ENCODE results near the gene KCTD20. TPM values are rescaled to one million over a fixed set of nuclear protein-coding genes. Genes with fewer than 3 reads are reported as not detected.

KCTD20 gene
- total RNA-seq, 1 experiment from 2014 or later: 32.4 TPM

DNA sequence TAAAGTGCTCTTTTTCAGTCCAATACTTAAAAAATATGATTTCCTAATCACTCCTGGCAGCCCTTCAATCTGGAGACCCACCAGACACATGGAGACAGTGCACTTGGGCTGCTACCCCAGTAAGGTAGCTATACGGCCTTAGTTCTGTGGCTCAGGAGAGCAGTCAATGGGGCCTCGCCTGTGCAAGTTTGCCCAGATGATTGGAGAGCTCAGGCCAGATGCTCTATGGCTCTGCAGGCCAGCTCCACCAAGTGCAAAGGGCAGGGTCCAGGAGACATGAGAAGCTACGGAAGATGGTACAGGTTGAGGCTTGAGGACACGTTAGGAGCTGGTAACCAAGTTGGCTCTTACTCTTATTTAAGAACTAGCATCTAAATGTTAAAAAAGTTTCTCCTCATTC, 73.8 kb downstream of the KCTD20 start:
- H3K27me3 Mint-ChIP-seq (ENCODE audit: insufficient read depth, unreplicated experiment): no peaks in the 10 kb centered on the region
- POLR2A ChIA-PET: interaction anchor here (0.5 kb wide), 1 partner anchor 65 kb away, joined by 3 read pairs; no protein-coding TSS in a partner anchor
- H3K36me3 Mint-ChIP-seq (ENCODE audit: insufficient read depth, unreplicated experiment): peaks cover 50% of the 10 kb centered on the region
- Histone ChIP-seq H3K4me1 (peaks cover 6% of the 10 kb centered on the region; the same call in 1 of the 2 replicates), H3K27me3 (replicated peaks; ENCODE audit: control insufficient read depth, insufficient read depth, low read length) (no peaks in the 10 kb centered on the region), H3K9me3 (no peaks in the 10 kb centered on the region), H3K36me3 (ENCODE audit: control insufficient read depth, insufficient read depth, low read length) (peaks cover 5% of the 10 kb centered on the region), H3K4me3 (ENCODE audit: low read depth, low read length) (no peak overlapping the region)
- H3K9me3 Mint-ChIP-seq (ENCODE audit: unreplicated experiment): no peaks in the 10 kb centered on the region
- intact Hi-C loops (cut with micrococcal nuclease; ENCODE audit: unreplicated experiment): no loop called here
- BruUV-seq (replicated peaks): no TSS peak
- H3K27ac Mint-ChIP-seq (ENCODE audit: unreplicated experiment): no peak overlapping the region
- no peaks in the 10 kb centered on the region for H3K4me1 Mint-ChIP-seq (ENCODE audit: low read depth, unreplicated experiment)
- TF ChIP-seq, protein P1, sequence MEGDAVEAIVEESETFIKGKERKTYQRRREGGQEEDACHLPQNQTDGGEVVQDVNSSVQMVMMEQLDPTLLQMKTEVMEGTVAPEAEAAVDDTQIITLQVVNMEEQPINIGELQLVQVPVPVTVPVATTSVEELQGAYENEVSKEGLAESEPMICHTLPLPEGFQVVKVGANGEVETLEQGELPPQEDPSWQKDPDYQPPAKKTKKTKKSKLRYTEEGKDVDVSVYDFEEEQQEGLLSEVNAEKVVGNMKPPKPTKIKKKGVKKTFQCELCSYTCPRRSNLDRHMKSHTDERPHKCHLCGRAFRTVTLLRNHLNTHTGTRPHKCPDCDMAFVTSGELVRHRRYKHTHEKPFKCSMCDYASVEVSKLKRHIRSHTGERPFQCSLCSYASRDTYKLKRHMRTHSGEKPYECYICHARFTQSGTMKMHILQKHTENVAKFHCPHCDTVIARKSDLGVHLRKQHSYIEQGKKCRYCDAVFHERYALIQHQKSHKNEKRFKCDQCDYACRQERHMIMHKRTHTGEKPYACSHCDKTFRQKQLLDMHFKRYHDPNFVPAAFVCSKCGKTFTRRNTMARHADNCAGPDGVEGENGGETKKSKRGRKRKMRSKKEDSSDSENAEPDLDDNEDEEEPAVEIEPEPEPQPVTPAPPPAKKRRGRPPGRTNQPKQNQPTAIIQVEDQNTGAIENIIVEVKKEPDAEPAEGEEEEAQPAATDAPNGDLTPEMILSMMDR (IDR thresholded peaks at IDR 0.05; ENCODE audit: insufficient read depth in 1 of 2, low read depth in 1 of 2, low read length in 1 of 2, severe bottlenecking in 1 of 2, unreplicated experiment in 1 of 2): no peak
- H3K4me3 Mint-ChIP-seq (ENCODE audit: unreplicated experiment): no peak overlapping the region
- CTCF ChIA-PET: no interaction called here
- no peak for DNase-seq

DNA sequence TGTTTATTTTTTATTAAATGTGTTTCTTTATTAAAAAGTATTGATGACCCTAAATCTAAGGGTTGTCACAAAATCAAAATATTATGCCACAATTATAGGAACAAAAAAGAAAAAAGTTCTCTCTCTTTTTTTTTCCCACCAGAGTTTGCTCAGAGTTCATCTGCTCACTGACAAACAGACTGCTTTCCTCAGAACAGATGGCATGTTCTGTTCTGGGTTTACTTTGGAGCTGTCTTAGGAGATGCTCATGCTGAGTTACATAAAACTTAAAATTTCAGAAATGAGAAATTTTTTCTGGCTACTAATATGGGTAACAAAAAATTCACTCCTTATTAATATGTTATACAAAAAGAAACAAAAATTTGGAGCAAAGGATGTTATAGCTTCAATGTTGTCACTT, 74.2 kb downstream of the KCTD20 start:
- ChIA-PET POLR2A (interaction anchor here (0.5 kb wide), 1 partner anchor 66 kb away, joined by 3 read pairs; no protein-coding TSS in a partner anchor), CTCF (no interaction called here)
- TF ChIP-seq, protein P1 (IDR thresholded peaks at IDR 0.05; ENCODE audit: insufficient read depth in 1 of 2, low read depth in 1 of 2, low read length in 1 of 2, severe bottlenecking in 1 of 2, unreplicated experiment in 1 of 2): no peak
- Histone ChIP-seq H3K27me3 (replicated peaks; ENCODE audit: control insufficient read depth, insufficient read depth, low read length) (no peaks in the 10 kb centered on the region), H3K4me1 (peaks cover 6% of the 10 kb centered on the region; the same call in 1 of the 2 replicates), H3K9me3 (no peaks in the 10 kb centered on the region), H3K36me3 (ENCODE audit: control insufficient read depth, insufficient read depth, low read length) (peaks cover 5% of the 10 kb centered on the region), H3K4me3 (ENCODE audit: low read depth, low read length) (no peak overlapping the region)
- H3K27ac Mint-ChIP-seq (ENCODE audit: unreplicated experiment): no peak overlapping the region
- DNase-seq: no peak
- H3K4me1 Mint-ChIP-seq (ENCODE audit: low read depth, unreplicated experiment): no peaks in the 10 kb centered on the region
- BruUV-seq (replicated peaks): no TSS peak
- no peaks in the 10 kb centered on the region for H3K9me3 Mint-ChIP-seq (ENCODE audit: unreplicated experiment)
- peaks cover 47% of the 10 kb centered on the region for H3K36me3 Mint-ChIP-seq (ENCODE audit: insufficient read depth, unreplicated experiment)
- intact Hi-C loops (cut with micrococcal nuclease; ENCODE audit: unreplicated experiment): no loop called here
- H3K27me3 Mint-ChIP-seq (ENCODE audit: insufficient read depth, unreplicated experiment): no peaks in the 10 kb centered on the region
- no peak overlapping the region for H3K4me3 Mint-ChIP-seq (ENCODE audit: unreplicated experiment)

DNA sequence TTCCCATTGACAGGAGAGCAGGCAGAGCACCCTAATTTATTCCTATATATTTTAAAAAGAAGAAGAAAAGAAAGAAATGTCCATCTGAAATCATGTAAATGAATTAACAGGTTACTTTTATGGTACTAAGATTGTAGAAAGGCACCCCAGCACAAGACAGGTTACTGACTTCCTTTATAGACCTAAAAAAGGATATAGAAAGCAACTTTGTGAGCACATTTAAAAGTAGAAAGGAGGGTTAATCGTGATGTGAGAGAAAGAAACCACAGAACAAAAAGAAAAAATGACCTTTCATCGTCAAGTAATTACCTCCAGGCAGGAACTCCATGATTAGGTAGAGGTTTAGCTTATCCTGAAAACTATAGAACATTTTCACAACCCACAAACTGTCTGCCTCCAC, 74.6 kb downstream of the KCTD20 start:
- H3K4me3 ChIP-seq (ENCODE audit: low read depth, low read length): no peak overlapping the region
- Mint-ChIP-seq H3K4me1 (ENCODE audit: low read depth, unreplicated experiment) (no peaks in the 10 kb centered on the region), H3K9me3 (ENCODE audit: unreplicated experiment) (no peaks in the 10 kb centered on the region), H3K4me3 (ENCODE audit: unreplicated experiment) (no peak overlapping the region), H3K27me3 (ENCODE audit: insufficient read depth, unreplicated experiment) (no peaks in the 10 kb centered on the region), H3K27ac (ENCODE audit: unreplicated experiment) (no peak overlapping the region), H3K36me3 (ENCODE audit: insufficient read depth, unreplicated experiment) (peaks cover 46% of the 10 kb centered on the region)
- peaks cover 4% of the 10 kb centered on the region for H3K36me3 ChIP-seq (ENCODE audit: control insufficient read depth, insufficient read depth, low read length)
- ChIA-PET CTCF (no interaction called here), POLR2A (no interaction called here)
- intact Hi-C loops (cut with micrococcal nuclease; ENCODE audit: unreplicated experiment): no loop called here
- BruUV-seq (replicated peaks): no TSS peak
- H3K27me3 ChIP-seq (replicated peaks; ENCODE audit: control insufficient read depth, insufficient read depth, low read length): no peaks in the 10 kb centered on the region
- peaks cover 6% of the 10 kb centered on the region; the same call in 1 of the 2 replicates for H3K4me1 ChIP-seq
- no peak for DNase-seq
- no peaks in the 10 kb centered on the region for H3K9me3 ChIP-seq
- TF ChIP-seq, protein P1 (IDR thresholded peaks at IDR 0.05; ENCODE audit: insufficient read depth in 1 of 2, low read depth in 1 of 2, low read length in 1 of 2, severe bottlenecking in 1 of 2, unreplicated experiment in 1 of 2): no peak

All from Caco-2 (cell line).